WTC11 (cell line): ENCODE measurements around the gene GPC5. TPM values are rescaled to one million over a fixed set of nuclear protein-coding genes. Genes with fewer than 3 reads are reported as not detected.

Experiments used
- ATAC-seq: fragments of 200-7000 bp; cut with Tn5 transposase; 2 replicates; pipeline ENCODE4 v1.10.0; 2021; ENCODE audit warnings: mild to moderate bottlenecking, moderate library complexity
- CTCF ChIA-PET: fragments of 300-600 bp; sonication (Branson Sonifier 250); formaldehyde crosslinking; loops from one replicate; lab custom pipeline; 2021; ENCODE audit warnings: antibody characterized with exemption; lab: Charles Lee
- POLR2A ChIA-PET: fragments of 350-600 bp; sonication (Branson Sonifier 250); formaldehyde crosslinking; loops from one replicate; lab custom pipeline; 2021; ENCODE audit warnings: antibody characterized with exemption; lab: Charles Lee
- DNase-seq: peaks from one replicate; pipeline ENCODE4 v3.0.0; 2021; ENCODE audit warnings: low spot score
- H3K27ac Mint-ChIP-seq: 2 replicates; pipeline ENCODE4 v1.8.0; 2021; ENCODE audit warnings: mixed read lengths
- H3K27me3 Mint-ChIP-seq: 2 replicates; pipeline ENCODE4 v1.8.0; 2021; ENCODE audit warnings: low read depth, mild to moderate bottlenecking, moderate library complexity, mixed read lengths
- H3K36me3 Mint-ChIP-seq: 2 replicates; pipeline ENCODE4 v1.8.0; 2021; ENCODE audit warnings: mixed read lengths
- H3K4me1 Mint-ChIP-seq: 2 replicates; pipeline ENCODE4 v1.8.0; 2022; ENCODE audit warnings: mixed read lengths
- H3K4me3 Mint-ChIP-seq: 2 replicates; pipeline ENCODE4 v1.8.0; 2021; ENCODE audit warnings: mild to moderate bottlenecking, moderate library complexity, mixed read lengths
- H3K9me3 Mint-ChIP-seq: 2 replicates; pipeline ENCODE4 v1.8.0; 2021; ENCODE audit warnings: mixed read lengths
- ESRRA ChIP-seq: sonication (generic); formaldehyde crosslinking; IDR thresholded peaks from 2 replicates; pipeline ENCODE4 v1.8.1; 2022; ENCODE audit warnings: mild to moderate bottlenecking, missing genetic modification reagents, borderline replicate concordance
- GABPB1 ChIP-seq: sonication (generic); formaldehyde crosslinking; IDR thresholded peaks from 2 replicates; pipeline ENCODE4 v1.8.1; 2023; ENCODE audit warnings: mild to moderate bottlenecking, missing genetic modification reagents
- GTF2I ChIP-seq: fragments of 250-450 bp; sonication (Bioruptor Pico); conservative IDR thresholded peaks from 2 replicates; pipeline ENCODE4 v1.4.0; 2021; ENCODE audit warnings: mild to moderate bottlenecking
- IRF2 ChIP-seq: sonication (generic); formaldehyde crosslinking; IDR thresholded peaks from 2 replicates; pipeline ENCODE4 v1.8.0; 2022; ENCODE audit warnings: low read depth, missing genetic modification reagents, borderline replicate concordance
- JAZF1 ChIP-seq: fragments of 250-450 bp; sonication (Bioruptor Pico); IDR thresholded peaks from 2 replicates; pipeline ENCODE4 v1.9.0; 2021; ENCODE audit warnings: moderate library complexity, mild to moderate bottlenecking, inconsistent platforms
- NFYB ChIP-seq: sonication (generic); formaldehyde crosslinking; conservative IDR thresholded peaks from 2 replicates; pipeline ENCODE4 v1.8.0; 2022; ENCODE audit warnings: low read depth, missing genetic modification reagents
- NR1H2 ChIP-seq: sonication (generic); formaldehyde crosslinking; IDR thresholded peaks from 2 replicates; pipeline ENCODE4 v1.9.0; 2021; ENCODE audit warnings: mild to moderate bottlenecking, moderate library complexity, missing genetic modification reagents
- NR3C1 ChIP-seq: sonication (generic); formaldehyde crosslinking; conservative IDR thresholded peaks from 2 replicates; pipeline ENCODE4 v1.8.1; 2023; ENCODE audit warnings: low read depth, mild to moderate bottlenecking, missing genetic modification reagents
- SOX15 ChIP-seq: fragments of 250-450 bp; sonication (Bioruptor Pico); IDR thresholded peaks from 2 replicates; pipeline ENCODE4 v1.9.0; 2021; ENCODE audit warnings: mild to moderate bottlenecking
- TCF7 ChIP-seq: sonication (generic); formaldehyde crosslinking; IDR thresholded peaks from 2 replicates; pipeline ENCODE4 v1.8.0; 2022; ENCODE audit warnings: mild to moderate bottlenecking, low read depth, missing genetic modification reagents, moderate library complexity
- TEAD4 ChIP-seq: sonication (generic); formaldehyde crosslinking; IDR thresholded peaks from 2 replicates; pipeline ENCODE4 v1.8.0; 2022; ENCODE audit warnings: mild to moderate bottlenecking, missing genetic modification reagents
- ZNF121 ChIP-seq: sonication (generic); formaldehyde crosslinking; IDR thresholded peaks from 2 replicates; pipeline ENCODE4 v1.8.0; 2023; ENCODE audit warnings: missing genetic modification reagents
- ZNF396 ChIP-seq: fragments of 250-450 bp; sonication (Bioruptor Pico); IDR thresholded peaks from 2 replicates; pipeline ENCODE4 v1.8.0; 2021; ENCODE audit warnings: mild to moderate bottlenecking, moderate library complexity, borderline replicate concordance
- total RNA-seq: library from RNA; stranded (reverse); gene quantifications from 3 replicates; pipeline ENCODE4 v1.2.3, GENCODE V29; 2021
- TF ChIP-seq, protein P1 (sequence below): sonication (generic); formaldehyde crosslinking; IDR thresholded peaks from 2 replicates; pipeline ENCODE4 v1.8.1; 2023; ENCODE audit warnings: mild to moderate bottlenecking, missing genetic modification reagents
- TF ChIP-seq, protein P2 (sequence below): sonication (generic); formaldehyde crosslinking; IDR thresholded peaks from 2 replicates; pipeline ENCODE4 v1.8.0; 2022; ENCODE audit warnings: mild to moderate bottlenecking, missing genetic modification reagents
- TF ChIP-seq, protein P3 (sequence below): sonication (generic); formaldehyde crosslinking; IDR thresholded peaks from 2 replicates; pipeline ENCODE4 v1.8.1; 2022; ENCODE audit warnings: mild to moderate bottlenecking, missing genetic modification reagents, moderate library complexity, borderline replicate concordance
- TF ChIP-seq, protein P4 (sequence below): sonication (generic); formaldehyde crosslinking; IDR thresholded peaks from 2 replicates; pipeline ENCODE4 v1.8.0; 2022; ENCODE audit warnings: missing genetic modification reagents
- TF ChIP-seq, protein P5 (sequence below): sonication (generic); formaldehyde crosslinking; IDR thresholded peaks from 2 replicates; pipeline ENCODE4 v1.8.0; 2022; ENCODE audit warnings: mild to moderate bottlenecking, missing genetic modification reagents
- TF ChIP-seq, protein P6 (sequence below): sonication (generic); formaldehyde crosslinking; IDR thresholded peaks from 2 replicates; pipeline ENCODE4 v1.8.0; 2023; ENCODE audit warnings: mild to moderate bottlenecking, missing genetic modification reagents
- TF ChIP-seq, protein P7 (sequence below): fragments of 250-450 bp; sonication (Bioruptor Pico); IDR thresholded peaks from 2 replicates; pipeline ENCODE4 v2.1.2; 2022; ENCODE audit warnings: mild to moderate bottlenecking, moderate library complexity

Gene GPC5
- total RNA-seq, 1 experiment from 2014 or later, result 0.46 TPM

DNA sequence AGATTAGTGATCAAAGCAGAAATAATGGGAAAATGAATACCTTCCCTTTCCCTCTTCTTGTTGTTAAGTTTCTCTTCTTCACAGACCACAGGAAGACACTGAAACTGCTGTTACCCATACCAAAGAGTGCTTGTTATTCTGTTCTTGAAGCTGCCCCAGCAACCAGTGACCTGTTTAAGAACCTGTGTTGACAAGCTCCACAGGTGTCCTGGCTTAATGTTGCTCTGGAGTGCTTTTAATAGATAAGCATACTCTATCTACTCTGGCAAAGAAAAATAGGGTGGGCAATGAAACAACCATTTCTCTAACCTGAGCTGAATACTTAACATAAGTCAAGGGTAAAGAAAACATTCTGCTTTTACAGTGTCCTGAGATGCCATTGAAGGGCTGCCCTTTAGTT lies 1321.4 kb downstream of the GPC5 start:
- peak; percentile 16 for DNase-seq
- no peaks in the 10 kb centered on the region for H3K9me3 Mint-ChIP-seq
- POLR2A ChIA-PET, result no interaction called here

DNA sequence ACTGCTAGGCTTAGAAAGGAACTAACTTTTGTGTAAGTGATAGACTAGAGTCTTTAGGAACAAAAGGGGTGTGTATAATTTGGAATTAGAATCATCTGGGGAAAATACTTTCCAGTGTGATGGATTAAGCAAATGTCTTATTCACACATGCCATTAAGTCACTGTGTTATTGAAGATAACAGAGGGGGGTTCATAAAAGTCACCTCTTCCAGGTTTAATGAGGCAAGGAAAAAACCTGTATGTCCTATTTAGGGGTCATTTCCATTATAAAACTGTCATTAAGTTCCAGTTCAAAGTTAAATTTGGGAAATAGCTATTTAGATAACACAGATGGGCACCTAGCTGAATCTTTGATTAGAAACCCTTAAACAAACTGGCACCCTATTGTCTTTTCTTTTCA lies 1323.2 kb downstream of the GPC5 start:
- Mint-ChIP-seq H3K36me3 (no peaks in the 10 kb centered on the region), H3K4me1 (peaks cover 20% of the 10 kb centered on the region), H3K4me3 (no peak overlapping the region), H3K27me3 (peaks cover 7% of the 10 kb centered on the region; the same call in 1 of the 2 replicates), H3K9me3 (no peaks in the 10 kb centered on the region), H3K27ac (no peak overlapping the region)
- CTCF ChIA-PET, result interaction anchor here (1.1 kb wide), 1 partner anchor 534 kb away, joined by 3 read pairs; no protein-coding TSS in a partner anchor
- POLR2A ChIA-PET, result no interaction called here
- ATAC-seq (no peak), DNase-seq (no peak)
- TF ChIP-seq GTF2I (no peak), ZNF121 (CRISPR knock-in tag) (no peak), SOX15 (no peak), IRF2 (CRISPR knock-in tag) (no peak), TCF7 (CRISPR knock-in tag) (no peak), GABPB1 (CRISPR knock-in tag) (no peak), NR3C1 (CRISPR knock-in tag) (no peak), JAZF1 (CRISPR knock-in tag) (no peak), ZNF396 (CRISPR knock-in tag) (no peak), NFYB (CRISPR knock-in tag) (no peak)
- TF ChIP-seq, protein P1, sequence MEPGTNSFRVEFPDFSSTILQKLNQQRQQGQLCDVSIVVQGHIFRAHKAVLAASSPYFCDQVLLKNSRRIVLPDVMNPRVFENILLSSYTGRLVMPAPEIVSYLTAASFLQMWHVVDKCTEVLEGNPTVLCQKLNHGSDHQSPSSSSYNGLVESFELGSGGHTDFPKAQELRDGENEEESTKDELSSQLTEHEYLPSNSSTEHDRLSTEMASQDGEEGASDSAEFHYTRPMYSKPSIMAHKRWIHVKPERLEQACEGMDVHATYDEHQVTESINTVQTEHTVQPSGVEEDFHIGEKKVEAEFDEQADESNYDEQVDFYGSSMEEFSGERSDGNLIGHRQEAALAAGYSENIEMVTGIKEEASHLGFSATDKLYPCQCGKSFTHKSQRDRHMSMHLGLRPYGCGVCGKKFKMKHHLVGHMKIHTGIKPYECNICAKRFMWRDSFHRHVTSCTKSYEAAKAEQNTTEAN (CRISPR knock-in tag), result no peak
- TF ChIP-seq, protein P2, sequence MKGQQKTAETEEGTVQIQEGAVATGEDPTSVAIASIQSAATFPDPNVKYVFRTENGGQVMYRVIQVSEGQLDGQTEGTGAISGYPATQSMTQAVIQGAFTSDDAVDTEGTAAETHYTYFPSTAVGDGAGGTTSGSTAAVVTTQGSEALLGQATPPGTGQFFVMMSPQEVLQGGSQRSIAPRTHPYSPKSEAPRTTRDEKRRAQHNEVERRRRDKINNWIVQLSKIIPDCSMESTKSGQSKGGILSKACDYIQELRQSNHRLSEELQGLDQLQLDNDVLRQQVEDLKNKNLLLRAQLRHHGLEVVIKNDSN, result no peak
- TF ChIP-seq, protein P3, sequence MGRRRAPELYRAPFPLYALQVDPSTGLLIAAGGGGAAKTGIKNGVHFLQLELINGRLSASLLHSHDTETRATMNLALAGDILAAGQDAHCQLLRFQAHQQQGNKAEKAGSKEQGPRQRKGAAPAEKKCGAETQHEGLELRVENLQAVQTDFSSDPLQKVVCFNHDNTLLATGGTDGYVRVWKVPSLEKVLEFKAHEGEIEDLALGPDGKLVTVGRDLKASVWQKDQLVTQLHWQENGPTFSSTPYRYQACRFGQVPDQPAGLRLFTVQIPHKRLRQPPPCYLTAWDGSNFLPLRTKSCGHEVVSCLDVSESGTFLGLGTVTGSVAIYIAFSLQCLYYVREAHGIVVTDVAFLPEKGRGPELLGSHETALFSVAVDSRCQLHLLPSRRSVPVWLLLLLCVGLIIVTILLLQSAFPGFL, result no peak

More for the DNA sequence above, 1321.4 kb downstream of the GPC5 start:
- no peak overlapping the region for H3K4me3 Mint-ChIP-seq
- CTCF ChIA-PET, result no interaction called here
- ATAC-seq, result peak; percentile 99
- peak overlapping the region; percentile 49 for H3K27ac Mint-ChIP-seq
- H3K4me1 Mint-ChIP-seq, result peaks cover 20% of the 10 kb centered on the region
- no peaks in the 10 kb centered on the region for H3K36me3 Mint-ChIP-seq
- TF ChIP-seq, protein P4, sequence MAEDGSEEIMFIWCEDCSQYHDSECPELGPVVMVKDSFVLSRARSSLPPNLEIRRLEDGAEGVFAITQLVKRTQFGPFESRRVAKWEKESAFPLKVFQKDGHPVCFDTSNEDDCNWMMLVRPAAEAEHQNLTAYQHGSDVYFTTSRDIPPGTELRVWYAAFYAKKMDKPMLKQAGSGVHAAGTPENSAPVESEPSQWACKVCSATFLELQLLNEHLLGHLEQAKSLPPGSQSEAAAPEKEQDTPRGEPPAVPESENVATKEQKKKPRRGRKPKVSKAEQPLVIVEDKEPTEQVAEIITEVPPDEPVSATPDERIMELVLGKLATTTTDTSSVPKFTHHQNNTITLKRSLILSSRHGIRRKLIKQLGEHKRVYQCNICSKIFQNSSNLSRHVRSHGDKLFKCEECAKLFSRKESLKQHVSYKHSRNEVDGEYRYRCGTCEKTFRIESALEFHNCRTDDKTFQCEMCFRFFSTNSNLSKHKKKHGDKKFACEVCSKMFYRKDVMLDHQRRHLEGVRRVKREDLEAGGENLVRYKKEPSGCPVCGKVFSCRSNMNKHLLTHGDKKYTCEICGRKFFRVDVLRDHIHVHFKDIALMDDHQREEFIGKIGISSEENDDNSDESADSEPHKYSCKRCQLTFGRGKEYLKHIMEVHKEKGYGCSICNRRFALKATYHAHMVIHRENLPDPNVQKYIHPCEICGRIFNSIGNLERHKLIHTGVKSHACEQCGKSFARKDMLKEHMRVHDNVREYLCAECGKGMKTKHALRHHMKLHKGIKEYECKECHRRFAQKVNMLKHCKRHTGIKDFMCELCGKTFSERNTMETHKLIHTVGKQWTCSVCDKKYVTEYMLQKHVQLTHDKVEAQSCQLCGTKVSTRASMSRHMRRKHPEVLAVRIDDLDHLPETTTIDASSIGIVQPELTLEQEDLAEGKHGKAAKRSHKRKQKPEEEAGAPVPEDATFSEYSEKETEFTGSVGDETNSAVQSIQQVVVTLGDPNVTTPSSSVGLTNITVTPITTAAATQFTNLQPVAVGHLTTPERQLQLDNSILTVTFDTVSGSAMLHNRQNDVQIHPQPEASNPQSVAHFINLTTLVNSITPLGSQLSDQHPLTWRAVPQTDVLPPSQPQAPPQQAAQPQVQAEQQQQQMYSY (CRISPR knock-in tag), result no peak
- no peak for TF ChIP-seq NR1H2
- TF ChIP-seq ZNF121 (CRISPR knock-in tag), result peak; percentile 84
- no peak for TF ChIP-seq TEAD4 (CRISPR knock-in tag)
- TF ChIP-seq, protein P5, sequence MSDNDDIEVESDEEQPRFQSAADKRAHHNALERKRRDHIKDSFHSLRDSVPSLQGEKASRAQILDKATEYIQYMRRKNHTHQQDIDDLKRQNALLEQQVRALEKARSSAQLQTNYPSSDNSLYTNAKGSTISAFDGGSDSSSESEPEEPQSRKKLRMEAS (CRISPR knock-in tag), result no peak
- TF ChIP-seq ESRRA (CRISPR knock-in tag), result no peak
- TF ChIP-seq, protein P6, sequence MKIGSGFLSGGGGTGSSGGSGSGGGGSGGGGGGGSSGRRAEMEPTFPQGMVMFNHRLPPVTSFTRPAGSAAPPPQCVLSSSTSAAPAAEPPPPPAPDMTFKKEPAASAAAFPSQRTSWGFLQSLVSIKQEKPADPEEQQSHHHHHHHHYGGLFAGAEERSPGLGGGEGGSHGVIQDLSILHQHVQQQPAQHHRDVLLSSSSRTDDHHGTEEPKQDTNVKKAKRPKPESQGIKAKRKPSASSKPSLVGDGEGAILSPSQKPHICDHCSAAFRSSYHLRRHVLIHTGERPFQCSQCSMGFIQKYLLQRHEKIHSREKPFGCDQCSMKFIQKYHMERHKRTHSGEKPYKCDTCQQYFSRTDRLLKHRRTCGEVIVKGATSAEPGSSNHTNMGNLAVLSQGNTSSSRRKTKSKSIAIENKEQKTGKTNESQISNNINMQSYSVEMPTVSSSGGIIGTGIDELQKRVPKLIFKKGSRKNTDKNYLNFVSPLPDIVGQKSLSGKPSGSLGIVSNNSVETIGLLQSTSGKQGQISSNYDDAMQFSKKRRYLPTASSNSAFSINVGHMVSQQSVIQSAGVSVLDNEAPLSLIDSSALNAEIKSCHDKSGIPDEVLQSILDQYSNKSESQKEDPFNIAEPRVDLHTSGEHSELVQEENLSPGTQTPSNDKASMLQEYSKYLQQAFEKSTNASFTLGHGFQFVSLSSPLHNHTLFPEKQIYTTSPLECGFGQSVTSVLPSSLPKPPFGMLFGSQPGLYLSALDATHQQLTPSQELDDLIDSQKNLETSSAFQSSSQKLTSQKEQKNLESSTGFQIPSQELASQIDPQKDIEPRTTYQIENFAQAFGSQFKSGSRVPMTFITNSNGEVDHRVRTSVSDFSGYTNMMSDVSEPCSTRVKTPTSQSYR (CRISPR knock-in tag), result no peak
- TF ChIP-seq, protein P7, sequence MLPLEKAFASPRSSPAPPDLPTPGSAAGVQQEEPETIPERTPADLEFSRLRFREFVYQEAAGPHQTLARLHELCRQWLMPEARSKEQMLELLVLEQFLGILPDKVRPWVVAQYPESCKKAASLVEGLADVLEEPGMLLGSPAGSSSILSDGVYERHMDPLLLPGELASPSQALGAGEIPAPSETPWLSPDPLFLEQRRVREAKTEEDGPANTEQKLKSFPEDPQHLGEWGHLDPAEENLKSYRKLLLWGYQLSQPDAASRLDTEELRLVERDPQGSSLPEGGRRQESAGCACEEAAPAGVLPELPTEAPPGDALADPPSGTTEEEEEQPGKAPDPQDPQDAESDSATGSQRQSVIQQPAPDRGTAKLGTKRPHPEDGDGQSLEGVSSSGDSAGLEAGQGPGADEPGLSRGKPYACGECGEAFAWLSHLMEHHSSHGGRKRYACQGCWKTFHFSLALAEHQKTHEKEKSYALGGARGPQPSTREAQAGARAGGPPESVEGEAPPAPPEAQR (CRISPR knock-in tag), result no peak
- TF ChIP-seq, all 79 proteins: peak for 1
- H3K27me3 Mint-ChIP-seq, result peaks cover 7% of the 10 kb centered on the region; the same call in 1 of the 2 replicates
